Measurements from ENCODE around the gene CROCC2.

The CROCC2 gene

GRCh38 chr2:240957656-240958365, 51.7 kb downstream of the CROCC2 start:
- TF ChIP-seq, protein P1, sequence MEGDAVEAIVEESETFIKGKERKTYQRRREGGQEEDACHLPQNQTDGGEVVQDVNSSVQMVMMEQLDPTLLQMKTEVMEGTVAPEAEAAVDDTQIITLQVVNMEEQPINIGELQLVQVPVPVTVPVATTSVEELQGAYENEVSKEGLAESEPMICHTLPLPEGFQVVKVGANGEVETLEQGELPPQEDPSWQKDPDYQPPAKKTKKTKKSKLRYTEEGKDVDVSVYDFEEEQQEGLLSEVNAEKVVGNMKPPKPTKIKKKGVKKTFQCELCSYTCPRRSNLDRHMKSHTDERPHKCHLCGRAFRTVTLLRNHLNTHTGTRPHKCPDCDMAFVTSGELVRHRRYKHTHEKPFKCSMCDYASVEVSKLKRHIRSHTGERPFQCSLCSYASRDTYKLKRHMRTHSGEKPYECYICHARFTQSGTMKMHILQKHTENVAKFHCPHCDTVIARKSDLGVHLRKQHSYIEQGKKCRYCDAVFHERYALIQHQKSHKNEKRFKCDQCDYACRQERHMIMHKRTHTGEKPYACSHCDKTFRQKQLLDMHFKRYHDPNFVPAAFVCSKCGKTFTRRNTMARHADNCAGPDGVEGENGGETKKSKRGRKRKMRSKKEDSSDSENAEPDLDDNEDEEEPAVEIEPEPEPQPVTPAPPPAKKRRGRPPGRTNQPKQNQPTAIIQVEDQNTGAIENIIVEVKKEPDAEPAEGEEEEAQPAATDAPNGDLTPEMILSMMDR (IDR thresholded peaks at IDR 0.05; ENCODE audit: borderline replicate concordance, control extremely low read depth, extremely low read depth, insufficient read depth, missing control alignments): no peak
- in situ Hi-C loops (cut with MboI; ENCODE audit: low sequenced_read_pairs, unreplicated experiment): no loop called here
- DNase-seq (ENCODE audit: low spot score): no peak

DNA sequence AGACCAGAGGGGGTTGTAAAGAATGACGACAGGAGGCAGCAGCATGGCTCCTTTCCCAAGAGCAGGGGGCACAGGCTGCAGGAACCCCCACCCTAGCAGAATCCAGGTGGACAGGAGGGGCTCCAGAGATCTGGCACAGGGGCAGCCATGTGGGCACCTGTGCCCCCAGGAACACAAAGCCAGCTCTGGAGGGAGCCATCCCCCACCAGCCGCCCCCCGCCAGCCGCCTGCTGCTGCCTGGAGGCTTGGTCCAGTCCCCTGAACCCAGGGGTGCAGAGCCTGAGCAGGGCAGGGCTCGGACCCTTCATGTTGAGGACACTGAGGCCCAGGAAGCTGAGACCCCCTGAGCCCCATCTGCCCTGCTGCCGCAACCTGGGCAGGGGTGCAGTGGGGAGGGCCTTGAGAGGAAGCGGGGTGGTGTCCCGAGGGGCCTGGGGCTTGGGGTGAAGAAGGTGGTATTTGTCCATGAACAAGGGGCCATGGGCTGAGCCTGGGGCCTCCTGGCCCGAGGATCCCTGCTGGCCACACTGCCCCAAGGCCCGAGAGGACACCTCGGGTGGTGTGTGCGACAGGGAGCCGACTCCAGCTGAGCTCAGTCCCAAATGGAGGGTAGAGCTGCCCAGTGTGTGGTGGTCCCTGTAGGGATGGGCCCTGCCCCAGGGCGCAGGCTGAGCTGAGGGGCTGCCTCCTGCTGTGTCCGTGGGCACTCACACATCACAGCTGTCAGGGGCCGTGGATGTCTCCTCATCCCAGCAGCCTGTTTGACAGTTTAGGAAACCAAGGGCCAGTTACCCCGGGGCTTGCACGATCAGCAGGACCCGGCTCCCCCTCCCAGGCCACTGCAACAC, 52.5 kb downstream of the CROCC2 start:
- no peak for DNase-seq (ENCODE audit: low spot score)
- TF ChIP-seq, protein P1 (IDR thresholded peaks at IDR 0.05; ENCODE audit: borderline replicate concordance, control extremely low read depth, extremely low read depth, insufficient read depth, missing control alignments): no peak
- in situ Hi-C loops (cut with MboI; ENCODE audit: low sequenced_read_pairs, unreplicated experiment): no loop called here

- in situ Hi-C loops (cut with MboI; ENCODE audit: low sequenced_read_pairs, unreplicated experiment): no loop called here
- DNase-seq (ENCODE audit: low spot score): no peak
- TF ChIP-seq, protein P1 (IDR thresholded peaks at IDR 0.05; ENCODE audit: borderline replicate concordance, control extremely low read depth, extremely low read depth, insufficient read depth, missing control alignments): no peak
Observed at GRCh38 chr2:240959214-240959940, 53.2 kb downstream of the CROCC2 start.

- no peak for DNase-seq (ENCODE audit: low spot score)
- TF ChIP-seq, protein P1 (IDR thresholded peaks at IDR 0.05; ENCODE audit: borderline replicate concordance, control extremely low read depth, extremely low read depth, insufficient read depth, missing control alignments): no peak
- in situ Hi-C loops (cut with MboI; ENCODE audit: low sequenced_read_pairs, unreplicated experiment): no loop called here
Observed at GRCh38 chr2:240959941-240960308, 53.8 kb downstream of the CROCC2 start.

GRCh38 chr2:240960309-240960970, 54.3 kb downstream of the CROCC2 start:
- TF ChIP-seq, protein P1 (IDR thresholded peaks at IDR 0.05; ENCODE audit: borderline replicate concordance, control extremely low read depth, extremely low read depth, insufficient read depth, missing control alignments): no peak
- peak; percentile 23 for DNase-seq (ENCODE audit: low spot score)
- in situ Hi-C loops (cut with MboI; ENCODE audit: low sequenced_read_pairs, unreplicated experiment): no loop called here
